GM21515 (cell line): Measurements from ENCODE around the gene PLCB4.
"Not testable (repeated sequence)": the region's sequence is repeated elsewhere in the genome, so short reads cannot be mapped to it uniquely, and the experiment has no call there.

Experiments used
- ATAC-seq: cut with Tn5 transposase; IDR thresholded peaks from one replicate; pipeline ENCODE4 v1.9.1; 2021; ENCODE audit not compliant: unreplicated experiment

Gene PLCB4

GRCh38 chr20:9068841-9069663 lies at the start of gene PLCB4:
Gene PLCB4, plus strand, starts transcription at chr20:9069087. Its CDS starts 238,728 bp downstream, at chr20:9307815.
- no peak for ATAC-seq

GRCh38 chr20:9019833-9020232 lies 49.1 kb upstream of the PLCB4 start:
- ATAC-seq, result no peak

- ATAC-seq, result no peak
Observed at GRCh38 chr20:9021216-9021615, 47.7 kb upstream of the PLCB4 start.

GRCh38 chr20:9021699-9022098 lies 47.2 kb upstream of the PLCB4 start:
- ATAC-seq, result no peak

- ATAC-seq, result no peak
Observed at GRCh38 chr20:9022376-9022775, 46.5 kb upstream of the PLCB4 start.

GRCh38 chr20:9024606-9025005 lies 44.3 kb upstream of the PLCB4 start:
- no peak for ATAC-seq

GRCh38 chr20:9025011-9025410 lies 43.9 kb upstream of the PLCB4 start:
- no peak for ATAC-seq

GRCh38 chr20:9025643-9026042 lies 43.2 kb upstream of the PLCB4 start:
- ATAC-seq, result no peak

GRCh38 chr20:9027626-9028025 lies 41.3 kb upstream of the PLCB4 start:
- ATAC-seq, result no peak

- ATAC-seq, result no peak
Observed at GRCh38 chr20:9028419-9028818, 40.5 kb upstream of the PLCB4 start.

- ATAC-seq, result no peak
Observed at GRCh38 chr20:9031991-9032390, 36.9 kb upstream of the PLCB4 start.

- ATAC-seq, result no peak
Observed at GRCh38 chr20:9032758-9033157, 36.1 kb upstream of the PLCB4 start.

GRCh38 chr20:9035126-9035525 lies 33.8 kb upstream of the PLCB4 start:
- no peak for ATAC-seq

GRCh38 chr20:9036593-9036992 lies 32.3 kb upstream of the PLCB4 start:
- no peak for ATAC-seq

- no peak for ATAC-seq
Observed at GRCh38 chr20:9038791-9039535, 29.9 kb upstream of the PLCB4 start.

GRCh38 chr20:9040863-9041524 lies 27.9 kb upstream of the PLCB4 start:
- ATAC-seq, result no peak

- ATAC-seq, result no peak
Observed at GRCh38 chr20:9043364-9043763, 25.5 kb upstream of the PLCB4 start.

GRCh38 chr20:9047928-9048327 lies 21.0 kb upstream of the PLCB4 start:
- ATAC-seq, result not testable (repeated sequence)

GRCh38 chr20:9051508-9051907 lies 17.4 kb upstream of the PLCB4 start:
- no peak for ATAC-seq

GRCh38 chr20:9052136-9052535 lies 16.8 kb upstream of the PLCB4 start:
- no peak for ATAC-seq

GRCh38 chr20:9053108-9053507 lies 15.8 kb upstream of the PLCB4 start:
- ATAC-seq, result no peak

GRCh38 chr20:9054176-9054575 lies 14.7 kb upstream of the PLCB4 start:
- no peak for ATAC-seq
